Activated CD8-positive, alpha-beta memory T cell treated with anti-CD3 and anti-CD28 coated beads for 24 hours (primary cell): ENCODE measurements around the gene HLA-DQB1.
"Not testable (repeated sequence)": the region's sequence is repeated elsewhere in the genome, so short reads cannot be mapped to it uniquely, and the experiment has no call there.

Experiments
- DNase-seq: peaks from one replicate; pipeline ENCODE4 v3.0.0-alpha.2; 2020

The HLA-DQB1 gene

DNA sequence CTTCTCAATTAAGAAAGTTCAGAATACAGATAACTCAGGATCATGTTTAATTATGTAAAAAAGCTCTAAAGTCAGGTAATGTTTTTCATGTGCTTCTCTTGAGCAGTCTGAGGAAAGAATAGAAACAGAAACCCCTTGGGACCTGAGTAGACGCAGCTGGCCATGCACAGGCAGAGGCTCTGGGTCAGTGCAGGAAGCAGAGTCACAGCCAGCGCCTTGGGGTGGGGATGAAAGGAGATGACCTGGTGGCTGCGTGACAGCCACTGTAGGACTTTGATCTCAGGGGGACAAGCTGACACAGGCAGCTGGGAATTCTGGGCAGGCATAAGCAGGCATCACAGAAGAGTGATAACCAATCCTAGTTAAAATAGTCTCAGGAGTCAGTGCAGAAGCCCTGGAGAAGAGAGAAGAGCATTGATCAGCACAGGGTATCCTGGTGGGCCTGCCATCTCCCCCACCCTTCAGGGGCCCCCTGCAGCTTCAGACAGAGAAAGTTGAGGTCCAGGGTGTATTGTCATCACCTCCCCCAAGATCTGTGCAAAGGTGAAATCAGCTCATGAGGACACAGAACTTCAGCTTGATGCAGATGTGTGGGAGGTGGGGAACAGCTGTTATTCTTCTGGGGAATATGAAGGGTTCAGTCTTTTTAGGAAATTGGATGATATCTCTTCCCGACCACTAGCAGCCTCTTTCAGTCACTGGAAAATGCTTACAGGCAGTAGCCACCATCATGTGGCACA, 6.4 kb downstream of the HLA-DQB1 start:
- DNase-seq = no peak

DNA sequence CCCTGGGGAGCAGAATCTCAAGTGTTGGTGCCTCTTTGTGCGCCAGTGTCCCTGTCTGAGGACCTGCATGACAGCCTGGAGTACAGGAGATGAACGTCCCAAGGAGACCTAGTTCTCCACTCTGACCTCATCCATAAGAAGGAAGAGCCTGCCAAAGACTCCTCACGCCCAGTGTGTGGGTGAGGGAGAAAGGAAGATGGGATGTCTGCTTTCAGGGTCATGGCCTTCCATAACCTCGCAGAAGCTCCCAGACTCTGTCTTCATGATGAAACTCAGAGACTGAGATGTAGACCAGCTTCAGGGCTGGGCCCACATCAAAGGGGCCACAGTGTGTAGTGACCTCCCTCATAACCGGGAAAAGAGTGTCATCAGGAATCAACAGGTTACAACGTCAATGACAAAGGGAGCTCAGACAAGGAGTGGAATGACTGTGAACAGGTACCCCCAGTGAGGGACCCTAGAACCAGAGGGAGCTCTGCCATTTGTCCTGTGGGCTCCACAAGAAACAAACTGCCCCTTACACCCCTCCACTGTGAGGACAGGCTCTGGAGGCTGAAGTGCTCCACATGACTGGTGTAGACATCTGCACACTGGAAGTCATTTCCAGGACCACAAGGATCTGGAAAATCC, 8.1 kb downstream of the HLA-DQB1 start:
- no peak for DNase-seq

DNA sequence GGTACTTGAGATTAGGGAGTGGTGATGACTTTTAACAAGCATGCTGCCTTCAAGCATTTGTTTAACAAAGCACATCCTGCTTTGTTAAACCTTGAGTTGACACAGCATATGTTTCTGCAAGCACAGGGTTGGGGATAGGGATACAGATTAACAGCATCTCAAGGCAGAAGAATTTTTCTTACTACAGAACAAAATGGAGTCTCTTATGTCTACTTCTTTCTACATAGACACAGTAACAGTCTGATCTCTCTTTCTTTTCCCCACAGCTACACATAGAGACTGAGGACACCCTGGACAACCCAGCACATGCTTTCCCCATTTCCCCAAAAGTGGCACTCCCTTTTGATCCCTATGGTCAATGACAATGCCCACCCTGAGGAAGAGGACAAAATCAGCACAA, 8.6 kb downstream of the HLA-DQB1 start:
- not testable (repeated sequence) for DNase-seq

DNA sequence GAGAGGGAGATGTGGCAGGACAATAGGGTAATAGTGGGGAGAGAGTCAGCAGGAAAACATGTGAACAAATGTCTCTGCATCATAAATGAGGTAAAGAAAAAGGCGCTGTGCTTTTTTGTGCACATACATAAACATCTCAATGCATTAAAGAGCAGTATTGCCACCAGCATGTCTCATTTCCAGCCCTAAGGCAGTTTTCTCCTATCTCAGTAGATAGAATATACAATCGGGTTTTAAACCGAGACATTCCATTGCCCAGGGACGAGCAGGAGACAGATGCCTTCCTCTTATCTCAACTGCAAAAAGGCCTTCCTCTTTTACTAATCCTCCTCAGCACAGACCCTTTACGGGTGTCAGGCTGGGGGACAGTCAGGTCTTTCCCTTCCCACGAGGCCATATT, 9.1 kb downstream of the HLA-DQB1 start:
- not testable (repeated sequence) for DNase-seq

DNA sequence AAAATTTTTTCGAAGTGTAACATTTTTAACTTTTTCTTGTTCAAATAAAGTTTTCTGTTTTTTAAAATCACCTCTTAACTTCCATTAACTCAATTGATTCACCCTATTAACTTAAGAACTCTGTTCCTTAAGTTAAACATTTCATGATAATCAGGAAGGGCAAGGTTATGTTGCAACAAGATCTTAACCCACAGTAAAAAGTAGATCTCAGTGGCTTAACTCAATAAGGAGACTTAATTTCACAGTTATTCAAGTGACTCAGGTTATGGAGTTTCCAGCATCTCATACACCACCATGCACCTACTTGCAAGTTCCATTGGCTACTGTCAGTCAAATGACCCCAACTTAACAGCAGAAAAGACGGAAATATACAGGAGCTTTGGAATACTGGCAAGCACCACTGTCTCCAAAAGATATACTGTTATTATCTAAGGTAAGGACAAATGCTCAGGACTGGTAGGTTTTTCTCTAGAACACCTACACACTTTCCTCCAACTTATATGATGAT, 11.2 kb downstream of the HLA-DQB1 start:
- DNase-seq = no peak

DNA sequence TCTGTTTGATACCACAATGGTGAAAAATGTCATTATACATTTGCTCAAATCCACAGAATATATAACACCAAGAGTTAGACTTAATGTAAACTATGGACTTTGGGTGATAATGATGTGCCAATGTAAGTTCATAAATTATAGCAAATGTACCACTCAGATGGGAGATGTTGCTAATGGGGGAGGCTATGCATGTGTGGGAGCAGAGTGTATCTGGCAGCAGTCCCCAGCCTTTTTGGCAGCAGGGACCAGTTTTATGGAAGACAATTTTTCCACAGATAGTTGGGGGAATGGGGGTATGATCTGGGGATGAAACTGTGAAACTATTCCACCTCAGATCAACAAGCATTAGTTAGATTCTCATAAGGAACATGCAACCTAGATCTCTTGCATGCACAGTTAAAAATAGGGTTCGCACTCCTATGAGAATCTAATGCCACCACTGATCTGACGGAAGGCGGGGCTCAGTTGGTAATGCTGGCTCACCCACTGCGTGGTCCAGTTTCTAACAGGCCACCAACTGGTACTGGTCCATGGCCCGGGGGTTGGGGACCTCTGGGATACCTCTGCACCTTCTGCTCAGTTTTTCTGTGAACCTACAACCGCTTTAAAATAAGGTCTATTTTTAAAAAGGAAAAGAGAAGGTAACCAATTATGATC, 21.3 kb downstream of the HLA-DQB1 start:
- no peak for DNase-seq

DNA sequence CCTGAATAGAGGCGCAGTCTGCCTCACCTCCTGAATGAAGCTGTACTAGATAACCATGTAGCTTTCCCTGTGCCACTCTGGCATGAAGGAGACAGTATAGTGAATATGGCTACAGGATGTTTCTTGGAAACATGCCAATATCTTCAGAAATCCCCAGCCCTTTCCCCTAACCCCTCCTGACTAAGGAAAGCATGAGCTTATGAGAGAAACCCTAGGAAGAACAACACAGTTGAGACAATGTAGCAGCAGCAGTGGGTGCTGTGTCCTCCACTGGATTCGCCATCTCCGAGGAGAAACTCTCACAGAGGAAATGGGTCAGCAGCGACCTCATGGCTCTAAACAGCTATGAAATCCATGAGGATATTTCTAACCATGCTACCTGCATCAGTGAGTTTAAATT, 22.6 kb downstream of the HLA-DQB1 start:
- no peak for DNase-seq

DNA sequence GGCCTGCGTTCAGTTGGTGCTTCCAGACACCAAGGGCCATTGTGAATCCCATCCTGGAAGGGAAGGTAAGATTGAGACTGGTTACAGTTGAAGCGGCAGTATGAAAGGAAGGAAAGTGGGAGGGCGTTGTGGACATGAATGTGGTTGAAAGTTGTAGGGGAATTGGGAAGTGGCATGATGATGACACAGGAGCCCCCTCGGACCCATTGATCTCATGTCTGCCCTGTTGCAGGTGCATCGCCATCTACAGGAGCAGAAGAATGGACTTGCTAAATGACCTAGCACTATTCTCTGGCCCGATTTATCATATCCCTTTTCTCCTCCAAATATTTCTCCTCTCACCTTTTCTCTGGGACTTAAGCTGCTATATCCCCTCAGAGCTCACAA, 23.7 kb downstream of the HLA-DQB1 start:
- DNase-seq = no peak

DNA sequence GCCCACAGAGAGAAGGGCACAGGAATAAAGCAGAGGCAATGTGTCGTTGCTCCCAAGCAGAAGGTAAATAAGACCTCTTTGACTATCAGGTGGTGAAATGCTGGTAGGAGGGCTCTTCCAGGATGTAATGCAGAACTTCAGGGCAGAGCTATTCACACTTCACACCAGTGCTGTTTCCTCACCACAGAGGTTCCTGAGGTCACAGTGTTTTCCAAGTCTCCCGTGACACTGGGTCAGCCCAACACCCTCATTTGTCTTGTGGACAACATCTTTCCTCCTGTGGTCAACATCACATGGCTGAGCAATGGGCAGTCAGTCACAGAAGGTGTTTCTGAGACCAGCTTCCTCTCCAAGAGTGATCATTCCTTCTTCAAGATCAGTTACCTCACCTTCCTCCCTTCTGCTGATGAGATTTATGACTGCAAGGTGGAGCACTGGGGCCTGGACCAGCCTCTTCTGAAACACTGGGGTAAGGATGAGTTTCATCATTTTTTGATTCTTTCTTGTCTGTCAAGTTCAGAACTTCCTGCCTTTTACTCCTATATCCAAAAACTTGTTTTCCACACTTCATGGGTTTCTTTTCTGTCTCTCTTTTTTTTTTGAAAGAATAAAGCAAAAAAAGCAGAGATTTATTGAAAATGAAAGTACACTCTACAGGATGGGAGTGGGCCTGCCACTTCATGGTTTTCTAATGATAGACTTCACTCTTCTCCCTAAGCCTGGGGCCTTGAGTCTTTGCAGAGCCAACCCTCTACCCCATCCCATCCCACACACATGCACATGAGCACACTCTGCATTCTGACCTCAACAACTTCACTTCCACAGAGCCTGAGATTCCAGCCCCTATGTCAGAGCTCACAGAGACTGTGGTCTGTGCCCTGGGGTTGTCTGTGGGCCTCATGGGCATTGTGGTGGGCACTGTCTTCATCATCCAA, 24.4 kb downstream of the HLA-DQB1 start:
- not testable (repeated sequence) for DNase-seq

DNA sequence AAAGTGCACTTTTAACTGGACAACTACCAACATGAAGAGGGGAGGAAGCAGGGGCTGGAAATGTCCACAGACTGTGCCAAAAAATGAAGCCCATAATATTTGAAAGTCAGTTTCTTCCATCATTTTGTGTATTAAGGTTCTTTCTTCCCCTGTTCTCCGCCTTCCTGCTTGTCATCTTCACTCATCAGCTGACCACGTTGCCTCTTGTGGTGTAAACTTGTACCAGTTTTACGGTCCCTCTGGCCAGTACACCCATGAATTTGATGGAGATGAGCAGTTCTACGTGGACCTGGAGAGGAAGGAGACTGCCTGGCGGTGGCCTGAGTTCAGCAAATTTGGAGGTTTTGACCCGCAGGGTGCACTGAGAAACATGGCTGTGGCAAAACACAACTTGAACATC, 25.3 kb downstream of the HLA-DQB1 start:
- no peak for DNase-seq

DNA sequence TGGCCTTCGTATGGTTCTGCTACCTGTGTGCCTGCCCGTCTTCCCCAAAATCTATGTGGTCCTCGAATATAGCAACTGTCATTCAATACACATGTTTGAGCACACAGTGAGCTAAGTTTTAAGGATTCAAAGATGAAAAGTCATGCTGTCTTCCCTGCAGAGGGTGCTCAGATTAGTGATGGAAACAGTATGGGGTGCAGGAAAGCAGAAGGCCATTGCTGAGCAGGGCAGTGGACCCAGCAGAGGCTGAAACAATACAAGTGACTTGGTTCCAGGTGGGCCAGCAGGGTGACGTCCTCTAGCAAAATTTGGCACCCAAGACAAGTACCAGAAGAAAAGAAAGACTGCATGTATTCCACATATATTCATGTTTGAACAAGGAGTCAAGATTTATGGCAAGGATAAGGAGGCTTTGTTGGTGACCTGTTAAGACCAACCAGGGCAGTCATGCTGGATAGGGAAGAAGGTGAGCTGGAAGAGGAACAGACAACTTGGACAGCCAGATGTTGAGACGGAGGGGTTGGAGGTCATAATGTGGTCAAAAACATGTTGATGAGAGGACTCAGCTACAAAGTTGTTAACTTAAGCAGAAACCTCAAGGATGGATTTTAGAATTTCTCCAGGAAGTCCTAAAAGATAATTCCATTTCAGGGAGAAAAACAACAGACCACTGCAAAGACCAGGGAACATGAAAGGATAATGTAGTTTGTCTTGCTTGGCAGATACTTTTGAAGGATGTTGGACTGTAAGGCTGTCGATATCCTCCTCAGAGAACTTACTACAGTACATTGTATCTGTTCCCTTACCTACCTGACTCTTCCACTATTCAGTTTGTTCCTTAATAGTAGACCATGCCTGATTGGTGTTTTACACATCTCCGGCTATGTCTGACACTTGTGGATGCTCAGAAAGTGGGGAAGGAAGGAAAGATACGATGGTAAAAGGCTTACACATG, 26.7 kb downstream of the HLA-DQB1 start:
- no peak for DNase-seq

DNA sequence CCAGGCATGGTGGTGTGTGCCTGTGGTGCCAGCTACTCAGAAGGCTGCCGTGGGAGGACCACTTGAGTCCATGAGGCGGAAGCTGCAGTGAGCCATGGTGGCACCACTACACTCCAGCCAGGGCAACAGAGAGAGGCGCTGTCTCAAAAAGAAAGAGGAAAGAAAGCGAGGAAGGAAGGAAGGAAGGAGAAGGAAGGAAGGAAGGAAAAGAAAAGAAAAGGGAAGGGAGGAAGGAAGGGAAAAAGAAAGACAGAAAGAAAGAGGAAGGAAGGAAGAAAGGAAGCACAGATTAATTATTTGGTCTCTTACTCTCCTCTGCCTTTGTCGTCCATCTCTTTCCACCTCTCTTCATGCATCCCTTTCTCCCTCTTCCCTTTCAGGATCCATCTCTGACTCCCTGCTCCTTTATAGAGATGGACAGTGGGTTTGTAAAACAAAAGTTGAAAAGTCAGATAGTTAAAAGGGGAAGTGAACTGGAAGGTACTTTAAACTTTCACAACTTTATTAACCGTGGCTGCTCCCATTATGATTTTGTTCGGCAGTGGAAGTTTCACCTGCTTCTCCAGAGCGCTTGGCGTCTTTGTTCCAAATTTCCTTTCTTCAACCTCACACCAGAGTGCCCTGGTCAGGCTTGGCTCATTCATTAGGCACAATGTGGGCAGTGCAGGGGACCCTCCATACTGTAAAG, 27.8 kb downstream of the HLA-DQB1 start:
- DNase-seq = no peak

DNA sequence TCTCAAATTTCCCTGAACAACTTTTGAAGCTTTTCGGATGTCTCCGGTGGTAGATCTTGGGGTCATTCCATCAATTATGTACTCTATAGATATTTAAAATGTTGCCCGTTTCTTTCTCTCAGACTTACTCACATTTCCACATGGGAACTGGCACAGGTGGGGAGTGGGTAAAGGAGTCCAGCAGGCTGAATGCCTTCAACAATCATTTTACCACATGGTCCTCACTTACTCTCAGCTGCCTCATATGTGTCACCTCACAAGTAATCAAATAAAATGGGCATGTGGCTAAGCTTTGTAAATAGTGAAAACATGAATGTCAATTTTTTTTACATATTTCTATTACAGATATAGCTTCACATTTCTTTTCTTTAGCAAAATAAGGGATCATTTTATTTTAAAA, 28.6 kb downstream of the HLA-DQB1 start:
- DNase-seq = no peak

DNA sequence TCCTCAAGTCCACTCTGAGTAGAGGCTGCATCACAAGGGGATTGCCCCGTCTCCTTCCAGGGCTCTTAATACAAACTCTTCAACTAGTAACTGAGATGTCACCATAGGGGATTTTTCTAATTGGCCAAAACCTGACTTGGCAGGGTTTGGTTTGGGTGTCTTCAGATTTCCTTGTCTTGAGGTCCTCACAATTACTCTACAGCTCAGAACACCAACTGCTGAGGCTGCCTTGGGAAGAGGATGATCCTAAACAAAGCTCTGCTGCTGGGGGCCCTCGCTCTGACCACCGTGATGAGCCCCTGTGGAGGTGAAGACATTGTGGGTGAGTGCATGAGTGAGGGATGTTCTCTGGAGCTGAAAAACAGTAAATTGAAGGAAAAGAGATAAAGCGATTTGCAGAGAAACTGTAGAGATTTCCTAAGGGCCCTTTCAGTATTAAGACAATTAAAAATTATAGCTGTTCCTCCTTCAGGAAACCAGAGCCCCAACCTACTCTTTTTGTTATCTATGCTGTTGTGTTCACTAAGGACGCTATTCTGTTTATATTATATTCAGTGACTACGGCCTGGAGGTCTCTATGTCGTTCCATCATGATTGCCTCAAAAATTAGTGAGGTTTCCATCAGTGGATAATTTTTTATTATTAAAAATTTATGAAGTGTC, 29.1 kb downstream of the HLA-DQB1 start, which contains the start of gene HLA-DQA1:
HLA-DQA1 (plus strand) TSS at position 188 of the 662 bp plus-strand sequence; CDS start at position 241, 53 bp downstream.
- DNase-seq = no peak

DNA sequence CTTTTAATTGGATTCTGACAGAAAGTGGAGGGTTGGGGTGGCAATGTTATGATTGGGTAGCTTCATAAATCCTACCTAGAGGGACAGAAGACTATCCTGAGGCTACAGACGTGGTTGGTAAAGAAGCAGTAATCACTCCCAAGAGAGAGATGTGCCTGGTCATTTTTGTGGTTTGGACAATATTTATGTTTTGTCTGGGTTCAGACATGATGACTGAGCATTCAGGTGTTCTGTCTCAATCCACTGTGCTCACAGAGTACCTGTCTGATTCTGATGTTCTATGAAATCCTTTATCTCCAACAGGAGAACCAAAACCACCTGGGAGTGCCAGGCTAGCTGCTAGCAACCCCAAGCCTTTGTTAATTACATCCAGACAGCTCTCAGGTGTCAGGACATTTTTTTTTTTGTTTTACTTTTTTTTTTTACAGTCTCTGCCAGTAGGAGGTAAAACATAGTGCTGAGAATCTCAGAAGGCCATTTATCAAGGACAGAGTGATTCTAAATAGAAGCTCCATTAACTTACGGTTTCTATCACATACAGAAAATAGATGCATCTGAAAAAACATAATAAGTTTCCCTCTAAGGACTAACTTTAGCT, 30.8 kb downstream of the HLA-DQB1 start:
- no peak for DNase-seq

DNA sequence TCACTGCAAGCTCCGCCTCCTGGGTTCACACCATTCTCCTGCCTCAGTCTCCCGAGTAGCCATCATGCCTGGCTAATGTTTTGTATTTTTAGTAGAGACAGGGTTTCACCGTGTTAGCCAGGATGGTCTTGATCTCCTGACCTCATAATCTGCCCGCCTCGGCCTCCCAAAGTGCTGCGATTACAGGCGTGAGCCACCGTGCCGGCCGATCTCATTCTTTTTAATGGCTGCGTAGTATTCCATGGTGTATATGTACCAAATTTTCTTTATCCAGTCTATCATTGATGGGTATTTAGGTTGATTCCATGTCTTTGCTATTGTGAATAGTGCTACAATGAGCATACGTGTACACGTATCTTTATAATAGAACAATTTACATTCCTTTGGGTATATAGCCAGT, 36.7 kb downstream of the HLA-DQB1 start:
- not testable (repeated sequence) for DNase-seq

DNA sequence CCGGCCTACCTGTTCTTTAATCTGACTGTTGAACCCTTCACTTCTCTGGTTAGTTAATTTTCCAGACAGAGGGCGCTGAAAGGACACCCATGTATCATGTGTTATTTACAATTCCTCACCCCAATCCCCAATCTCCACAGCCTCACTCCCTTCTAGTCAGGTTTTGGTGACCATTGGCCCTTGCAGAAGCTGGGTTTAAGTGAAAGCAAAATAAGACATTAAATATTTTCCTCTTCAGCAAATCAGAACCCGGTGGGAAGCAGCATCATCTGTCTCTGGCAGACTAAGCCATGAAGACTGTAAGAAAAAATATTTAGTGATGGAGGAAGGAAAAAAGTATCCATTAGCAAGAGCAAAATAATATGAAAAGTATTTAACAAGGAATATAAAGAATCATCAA, 38.6 kb downstream of the HLA-DQB1 start:
- DNase-seq = no peak

DNA sequence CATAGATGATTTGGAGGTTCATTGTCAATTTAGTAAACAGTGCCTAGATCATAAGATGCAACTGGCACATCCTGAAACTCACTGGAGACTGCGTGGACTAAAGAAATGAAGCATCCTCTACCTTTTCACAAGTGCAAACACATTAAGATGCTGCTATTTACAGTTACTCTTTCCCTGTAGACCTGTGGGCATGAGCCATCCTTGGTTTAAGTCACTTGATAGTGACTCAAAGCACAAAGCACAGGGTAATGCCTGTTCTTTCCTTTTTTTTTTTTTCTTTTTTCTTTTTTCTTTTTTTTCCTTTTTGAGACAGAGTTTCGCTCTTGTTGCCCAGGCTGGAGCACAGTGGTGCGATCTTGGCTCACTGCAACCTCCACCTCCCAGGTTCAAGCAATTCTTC, 39.2 kb downstream of the HLA-DQB1 start:
- no peak for DNase-seq

DNA sequence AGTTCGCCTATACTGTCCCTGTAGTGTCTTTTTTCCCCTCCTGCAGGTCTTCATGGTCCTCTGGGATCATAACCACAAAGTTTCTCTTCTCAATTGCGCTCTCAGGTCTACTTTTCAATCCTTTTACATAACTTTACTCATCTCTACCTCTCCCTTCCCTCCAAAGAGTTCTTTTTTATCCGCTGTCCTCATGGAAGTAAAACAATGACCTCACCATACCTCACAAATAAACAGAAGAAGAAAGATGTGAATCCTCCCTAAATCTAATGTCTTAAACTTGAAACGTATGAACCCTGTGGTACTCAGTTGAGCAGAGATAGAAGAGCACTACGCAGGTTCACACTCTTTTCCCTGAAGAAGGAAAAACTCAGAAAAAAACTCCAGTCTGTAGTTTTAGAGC, 41.3 kb downstream of the HLA-DQB1 start:
- DNase-seq = no peak

DNA sequence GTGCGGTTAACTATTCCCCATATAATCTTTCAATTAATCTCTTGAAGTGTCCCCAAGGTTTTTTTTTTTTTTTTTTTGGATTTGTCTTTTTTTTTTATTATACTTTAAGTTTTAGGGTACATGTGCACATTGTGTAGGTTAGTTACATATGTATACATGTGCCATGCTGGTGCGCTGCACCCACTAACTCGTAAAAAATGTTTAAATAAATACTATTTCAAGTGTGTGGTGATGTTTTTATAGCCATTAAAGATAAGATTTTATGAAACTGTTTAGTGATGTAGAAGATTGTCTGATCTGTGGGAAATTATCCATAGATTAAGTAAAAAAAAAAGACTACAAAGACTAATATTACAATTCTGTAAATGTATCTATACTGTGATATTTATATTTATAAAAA, 41.9 kb downstream of the HLA-DQB1 start:
- no peak for DNase-seq
